Stimulated activated CD8-positive, alpha-beta memory T cell treated with anti-CD3 and anti-CD28 coated beads, Interleukin-12 subunit alpha, Interleukin-12 subunit beta, amount 100 ng/mL, for 24 hours (primary cell): ENCODE measurements around the gene ELMO1.

Source experiments
- DNase-seq: peaks from one replicate; pipeline ENCODE4 v3.0.0-alpha.2; 2020; ENCODE audit errors: extremely low read depth

ELMO1 gene

DNA sequence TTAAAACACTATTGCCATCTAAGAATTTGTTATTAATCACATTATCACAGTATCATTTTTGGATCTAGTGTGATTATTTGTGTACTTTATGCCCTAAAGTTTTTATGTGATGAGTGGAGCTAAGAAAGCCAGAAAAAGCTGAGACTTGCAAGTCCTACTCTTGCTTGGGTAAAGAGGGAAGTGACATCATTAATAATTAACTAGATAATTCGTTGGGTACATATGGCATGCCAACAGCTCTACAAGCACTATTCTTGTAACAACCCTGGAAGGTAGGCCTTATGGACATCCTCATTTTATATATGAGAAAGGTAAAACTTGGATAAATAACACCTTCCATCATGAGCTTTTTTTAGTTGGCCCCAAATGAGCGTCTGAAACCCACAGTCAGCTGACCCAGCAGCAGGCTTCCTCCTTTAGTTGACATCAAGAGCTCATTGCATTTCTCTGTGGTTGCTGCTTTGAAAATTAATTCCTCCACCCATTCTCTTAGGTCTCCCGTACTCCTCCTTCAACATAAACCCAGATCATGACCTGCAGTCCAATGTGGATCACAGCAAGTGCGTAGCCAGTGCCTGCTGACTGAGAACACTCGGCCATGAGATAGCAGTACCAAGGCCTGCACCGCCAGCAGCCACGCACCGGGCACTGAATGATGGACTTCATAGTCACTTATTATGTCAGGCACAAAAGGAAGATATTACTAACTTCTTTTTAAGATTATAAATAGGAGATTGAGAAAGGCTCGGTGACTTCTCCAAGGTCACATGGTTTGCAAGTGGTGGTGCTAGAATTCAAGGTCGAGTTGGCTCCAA is 432.4 kb downstream of the ELMO1 start:
- DNase-seq: no peak

DNA sequence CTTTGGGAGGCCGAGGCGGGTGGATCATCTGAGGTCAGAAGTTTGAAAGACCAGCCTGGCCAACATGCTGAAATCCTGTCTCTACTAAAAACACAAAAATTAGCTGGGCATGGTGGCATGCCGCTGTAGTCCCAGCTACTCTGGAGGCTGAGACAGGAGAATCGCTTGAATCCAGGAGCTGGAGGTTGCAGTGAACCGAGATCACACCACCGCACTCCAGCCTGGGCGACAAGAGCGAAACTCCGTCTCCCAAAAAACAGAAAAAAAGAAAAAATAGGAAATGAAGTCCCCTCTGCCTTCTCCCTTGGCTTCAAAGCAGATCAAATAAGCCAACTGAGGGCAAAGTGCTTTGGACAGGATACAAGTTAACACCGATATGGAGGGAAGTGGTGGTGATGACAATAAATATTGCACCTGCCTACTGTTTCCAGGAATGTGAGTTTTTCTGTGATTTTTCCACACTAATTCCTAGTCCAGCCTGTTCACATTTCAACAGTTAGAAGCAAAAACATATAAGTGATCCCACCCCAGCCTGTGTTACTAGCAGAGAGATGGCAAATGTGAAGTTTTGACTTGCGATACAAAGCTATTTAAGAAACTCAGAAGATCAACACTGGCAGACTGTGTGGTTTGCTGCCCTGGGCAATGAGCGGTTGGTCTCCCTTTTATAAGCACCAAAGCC is 433.2 kb downstream of the ELMO1 start:
- DNase-seq: no peak

DNA sequence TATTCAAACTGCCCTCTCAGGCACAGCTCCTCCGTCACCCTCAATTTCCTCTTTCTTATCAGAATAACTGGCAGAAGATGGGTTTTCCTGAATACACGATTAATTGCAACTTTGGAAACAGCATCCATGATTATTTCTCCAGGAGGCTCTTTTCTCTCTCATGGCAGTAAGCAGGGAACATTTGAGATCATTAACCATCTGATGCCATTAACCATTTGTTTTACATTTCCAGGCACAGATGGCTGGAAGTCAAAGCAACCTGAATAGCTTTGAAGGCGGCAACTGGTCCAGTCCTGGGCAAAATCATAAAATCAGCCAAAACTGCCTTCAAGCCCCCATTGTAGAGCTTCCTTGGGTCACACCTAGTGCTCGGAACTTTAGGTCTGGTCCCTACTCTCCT is 434.9 kb downstream of the ELMO1 start:
- DNase-seq: no peak

DNA sequence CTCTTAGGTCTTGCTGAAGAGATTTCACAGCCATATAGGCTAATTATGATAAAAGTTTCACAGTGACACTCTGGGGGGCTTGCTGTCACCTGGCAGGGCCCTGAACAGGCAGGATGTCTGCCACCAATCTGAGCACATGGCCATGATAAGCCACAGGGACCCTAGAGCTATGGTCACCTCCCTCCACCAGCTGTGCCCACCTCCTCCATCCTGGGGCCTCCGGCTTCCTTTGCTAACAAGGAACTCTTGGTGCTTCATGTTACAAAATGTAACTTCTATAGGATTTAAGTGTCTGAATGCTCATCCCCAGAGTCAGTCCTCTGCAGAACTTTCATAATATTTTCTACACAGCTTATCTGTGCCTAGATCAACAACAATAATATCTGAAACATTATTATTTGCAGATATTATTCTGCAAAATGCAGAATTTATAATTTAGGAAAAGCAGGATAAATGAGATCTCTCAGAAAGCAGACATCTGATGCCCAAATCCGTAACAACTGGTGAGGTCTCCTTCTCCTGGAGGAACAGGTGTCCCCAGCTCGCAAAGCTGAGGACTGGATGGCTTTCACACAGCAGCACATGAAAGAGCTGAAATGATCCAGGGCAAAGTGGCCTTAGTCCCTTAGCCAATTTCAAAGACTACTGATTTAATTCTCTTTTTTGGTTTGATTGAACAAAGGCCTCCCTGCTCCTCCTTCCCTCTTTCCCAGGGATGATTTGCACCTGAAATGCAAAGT is 437.3 kb downstream of the ELMO1 start:
- no peak for DNase-seq

DNA sequence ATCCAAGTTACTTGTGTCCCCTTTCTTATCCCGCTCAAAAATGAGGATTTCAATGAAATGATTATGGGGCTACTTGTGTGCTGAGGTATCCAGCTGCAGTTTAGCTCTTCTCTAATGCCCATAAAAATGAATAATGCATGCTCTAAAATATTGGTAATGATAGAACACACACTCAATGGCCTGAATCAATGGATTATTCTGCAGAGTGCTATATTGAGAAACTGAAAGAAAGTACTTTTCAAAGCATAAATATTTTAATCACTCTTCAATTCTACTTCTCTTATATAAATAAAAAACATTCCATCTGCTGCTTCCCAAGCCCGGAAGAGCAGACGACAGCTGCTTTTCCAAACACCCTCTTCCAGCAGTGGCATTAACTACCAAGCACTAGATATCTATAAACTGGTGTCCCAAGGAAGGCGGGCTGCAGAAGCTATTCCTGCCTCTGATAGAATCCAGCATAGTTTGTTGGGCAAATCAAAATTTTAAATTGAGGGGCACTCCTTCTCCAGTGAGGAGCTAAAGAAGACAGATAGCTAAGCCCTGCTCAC is 439.5 kb downstream of the ELMO1 start:
- no peak for DNase-seq

DNA sequence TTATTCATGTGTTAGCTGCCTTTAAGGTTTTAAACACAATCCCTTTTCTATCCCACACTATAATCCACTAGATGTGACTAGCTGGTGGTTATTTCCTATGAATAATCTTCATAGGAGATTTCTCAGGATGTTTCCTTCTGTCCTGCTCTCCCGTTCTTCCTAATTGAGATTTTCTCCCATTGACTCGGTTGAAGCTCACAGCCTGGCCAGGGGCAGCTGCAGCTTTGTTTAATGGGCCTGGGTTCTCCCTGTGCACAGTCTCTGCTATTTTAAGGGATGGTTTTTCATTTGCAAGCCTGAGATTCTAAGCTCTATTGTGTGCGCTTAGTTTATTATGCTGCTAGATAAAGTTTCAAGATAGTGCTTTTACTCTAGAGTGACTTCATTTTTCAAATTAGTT is 441.0 kb downstream of the ELMO1 start:
- DNase-seq: no peak

DNA sequence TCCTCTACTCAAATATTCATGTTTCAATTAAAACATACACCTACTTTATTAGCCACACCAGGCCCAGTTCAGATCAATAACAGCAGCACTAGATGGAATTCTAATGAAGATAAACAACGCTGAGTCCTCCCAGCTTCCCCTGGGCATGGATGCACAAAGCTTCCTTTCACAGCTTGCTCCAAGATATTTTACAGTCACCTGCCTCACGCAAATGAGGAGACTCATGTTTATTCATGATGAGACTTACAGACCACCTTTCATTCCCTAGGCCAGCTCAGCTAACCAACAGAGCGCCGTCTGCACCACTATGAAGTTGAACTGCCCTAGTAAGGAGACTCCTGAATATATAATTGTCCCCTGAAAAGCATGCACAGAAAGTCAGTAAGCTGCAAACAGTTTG is 441.4 kb downstream of the ELMO1 start:
- DNase-seq: no peak

DNA sequence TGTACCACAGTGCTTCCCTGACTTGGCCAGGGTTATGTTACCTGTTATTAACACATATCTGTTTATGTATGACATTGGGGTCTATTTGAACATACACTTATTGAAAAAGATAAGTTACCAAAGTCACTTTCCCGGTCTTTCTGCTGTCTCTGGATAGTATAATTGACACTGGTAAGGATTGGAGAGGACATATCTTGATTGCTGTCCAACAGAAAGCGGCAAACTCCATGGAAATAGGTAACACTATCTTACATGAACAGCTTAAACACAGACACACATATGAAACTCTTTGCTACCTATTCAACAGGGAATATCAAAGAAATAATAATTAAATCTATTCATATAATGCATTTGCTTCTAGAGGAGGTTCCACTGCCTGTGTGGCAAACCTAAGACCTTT is 441.9 kb downstream of the ELMO1 start:
- no peak for DNase-seq

DNA sequence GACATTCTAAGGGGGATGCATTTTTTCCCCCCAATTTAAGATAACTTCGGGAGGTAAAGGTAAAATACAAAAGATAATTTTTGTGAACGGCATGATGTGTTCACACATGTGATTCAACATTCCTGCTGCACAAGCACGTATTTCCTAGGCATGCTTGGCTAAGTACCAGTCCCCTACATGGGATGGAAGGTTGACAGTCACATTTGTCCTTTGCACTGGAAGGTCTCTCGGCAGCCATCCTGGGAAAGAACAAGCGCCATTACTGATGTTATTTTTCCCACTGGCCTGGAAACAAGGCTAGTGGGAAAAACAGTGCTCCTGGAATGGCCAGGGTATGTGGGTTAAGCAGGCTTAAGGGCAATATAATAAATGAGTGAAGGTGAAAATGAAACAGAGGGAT is 448.2 kb downstream of the ELMO1 start:
- no peak for DNase-seq

DNA sequence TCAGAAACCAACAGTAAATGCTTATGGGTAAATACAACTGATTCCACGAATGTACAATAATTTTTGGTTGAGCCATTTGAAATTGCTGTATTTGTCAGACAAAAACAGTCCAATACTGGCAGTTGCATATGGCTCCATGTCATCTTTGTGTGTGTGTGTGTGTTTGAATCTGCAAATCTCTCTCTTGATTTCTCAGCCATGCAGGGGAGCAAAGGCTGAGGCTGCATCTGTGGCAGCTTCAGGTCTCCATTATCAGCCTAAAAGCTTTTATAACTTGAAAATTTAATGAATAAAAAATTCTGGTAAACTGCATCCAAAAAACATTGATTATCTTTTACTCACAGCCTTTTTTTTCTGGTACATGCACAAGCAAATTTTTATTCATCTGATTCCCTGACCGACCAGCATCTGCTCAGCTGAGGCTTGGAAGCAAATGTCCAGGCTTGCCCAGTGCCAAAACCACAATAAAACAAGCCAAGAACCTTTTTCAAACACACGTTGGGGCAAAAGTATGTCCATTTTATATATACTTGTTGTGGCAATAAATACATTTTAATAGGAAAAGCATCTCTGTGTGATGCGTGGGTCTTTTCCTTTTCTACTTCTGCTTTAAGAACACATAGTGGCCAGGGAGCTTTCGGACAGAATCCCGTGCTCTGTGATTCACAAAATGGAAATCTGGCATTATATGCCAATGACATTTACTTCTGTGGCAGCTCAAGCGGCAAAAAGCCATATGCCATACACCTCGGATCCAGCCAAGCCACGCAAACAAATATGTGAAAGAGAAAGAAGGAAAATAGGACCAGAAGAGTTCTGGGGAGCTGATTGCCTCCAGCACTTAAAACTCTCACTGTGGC is 448.8 kb downstream of the ELMO1 start:
- no peak for DNase-seq

DNA sequence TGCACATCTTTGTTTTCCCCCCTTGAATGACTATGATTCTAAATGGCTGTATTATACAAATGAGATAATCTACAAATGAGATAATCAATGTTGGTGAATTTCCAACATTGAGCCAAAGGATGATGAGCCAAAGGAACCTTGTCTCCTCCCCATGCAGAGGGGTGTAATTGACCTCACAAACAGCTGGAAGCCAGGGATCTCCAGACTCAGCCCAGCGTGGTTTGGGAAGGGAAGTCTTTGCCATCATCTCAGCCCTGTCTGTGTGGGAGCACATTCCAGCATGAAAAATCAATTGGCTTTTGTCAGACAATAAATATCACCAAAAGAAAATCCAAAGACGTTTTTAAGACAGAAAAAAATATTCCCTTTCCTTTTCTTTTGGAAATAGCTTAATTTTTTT is 452.9 kb downstream of the ELMO1 start:
- DNase-seq: no peak

DNA sequence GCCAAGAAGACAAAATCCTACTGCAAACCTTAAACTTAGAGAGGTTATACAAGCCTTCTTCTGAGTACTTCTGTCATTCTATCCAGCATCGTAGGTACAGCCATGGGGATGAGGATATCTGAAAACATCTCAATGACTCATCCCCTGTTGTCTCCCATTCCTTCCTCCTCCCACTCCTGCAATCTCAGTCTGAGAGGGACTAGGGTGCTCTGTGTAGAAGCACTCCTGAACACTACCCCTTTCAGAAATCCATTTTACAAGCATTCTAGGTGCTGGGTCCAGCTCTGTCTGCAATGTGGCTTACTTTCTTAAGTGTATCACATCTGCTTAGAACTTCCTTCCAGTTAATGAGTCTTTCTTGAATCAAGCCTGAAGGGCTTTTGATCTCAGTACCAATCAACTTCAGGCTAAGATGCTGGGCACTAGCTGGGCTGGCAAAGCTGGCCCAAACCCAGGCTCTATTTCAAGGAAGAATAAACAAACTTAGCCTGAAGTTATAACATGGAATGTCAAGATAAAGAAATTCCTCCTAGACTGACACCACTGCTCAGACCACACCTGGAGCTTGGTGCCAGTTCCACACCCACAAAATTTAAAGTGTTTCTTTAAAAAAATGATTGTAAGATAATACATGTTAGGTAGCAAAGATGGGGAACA is 454.1 kb downstream of the ELMO1 start:
- DNase-seq: no peak

DNA sequence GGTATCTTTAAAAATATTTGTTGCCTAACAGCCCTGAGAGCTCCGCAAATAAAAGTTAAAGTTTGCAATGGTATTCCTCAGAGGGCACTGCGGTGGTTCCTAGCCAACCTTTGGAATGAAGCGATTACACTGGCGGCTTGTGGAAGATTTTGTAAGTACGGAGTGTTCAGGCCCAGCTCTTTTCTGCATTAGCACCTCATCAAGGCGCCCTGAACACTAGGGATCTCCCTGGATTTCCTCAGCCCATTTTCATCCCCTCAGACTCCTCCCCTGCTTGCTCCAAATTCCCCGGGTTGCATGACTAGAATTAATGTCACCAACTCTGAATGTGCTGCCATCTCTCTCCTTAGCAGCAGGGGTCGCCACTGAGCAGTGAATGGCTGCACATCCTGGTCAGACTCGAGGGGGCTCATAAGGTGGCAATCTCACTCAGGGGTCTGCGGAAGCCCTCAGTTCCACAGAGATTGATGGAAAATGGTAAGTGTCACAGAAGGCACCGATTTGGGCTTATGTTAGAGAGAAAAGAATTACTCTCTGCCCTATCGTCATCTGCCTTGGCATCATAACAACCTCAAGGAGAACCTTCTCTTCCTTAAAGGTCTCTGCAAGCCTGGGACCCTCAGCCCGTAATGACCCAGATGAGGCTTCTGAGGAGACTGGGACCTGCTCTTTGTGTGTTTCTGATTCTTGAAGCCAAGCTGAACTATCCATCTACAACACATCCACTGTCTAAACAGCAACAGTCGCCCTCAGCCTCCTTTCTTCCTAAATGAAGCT is 461.5 kb downstream of the ELMO1 start:
- peak; percentile 34 for DNase-seq

DNA sequence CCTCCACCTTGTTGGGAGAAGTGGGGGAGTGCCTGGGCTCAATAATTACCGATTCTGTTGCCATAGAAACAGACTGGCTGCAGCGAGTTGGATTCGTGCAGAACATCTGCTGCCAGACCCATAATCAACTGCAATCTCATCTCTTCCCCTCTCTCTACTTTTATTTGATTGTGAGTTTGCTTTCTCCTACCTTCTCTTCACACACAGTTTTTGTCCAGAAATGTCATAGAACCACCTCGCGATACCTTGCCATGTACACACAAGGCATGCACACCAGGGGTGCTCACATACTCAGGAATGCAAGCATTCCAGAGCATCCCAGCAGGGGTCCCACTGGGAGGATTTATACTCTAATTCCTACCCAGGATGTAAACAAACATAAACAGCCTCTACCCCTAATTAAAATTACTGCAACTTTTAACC is 462.1 kb downstream of the ELMO1 start:
- DNase-seq: no peak

DNA sequence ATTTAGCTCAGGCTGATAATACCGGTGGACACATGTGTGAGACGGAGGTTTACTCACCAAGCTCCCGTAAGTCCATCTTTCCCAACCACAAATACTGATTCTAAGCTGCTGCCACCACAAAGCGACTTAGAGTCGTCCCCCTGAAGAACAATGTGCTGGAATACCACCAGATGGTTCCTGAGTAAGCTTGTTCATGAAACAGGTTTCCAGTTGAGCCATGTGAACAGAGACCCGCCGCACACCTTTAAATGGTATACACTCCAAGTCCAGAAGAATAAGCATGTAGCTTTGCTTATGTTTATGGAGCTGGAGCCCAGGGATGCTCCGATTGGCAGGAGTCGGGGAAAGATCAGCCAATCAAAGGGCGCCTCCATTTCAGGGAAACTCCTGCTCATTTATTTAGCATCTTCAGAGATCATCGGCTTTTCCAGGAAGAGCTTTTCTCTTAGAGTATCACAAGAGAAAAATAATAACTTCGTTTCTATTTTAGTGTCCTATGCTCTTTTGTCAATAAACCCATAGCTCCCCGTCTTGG is 462.7 kb downstream of the ELMO1 start:
- no peak for DNase-seq

DNA sequence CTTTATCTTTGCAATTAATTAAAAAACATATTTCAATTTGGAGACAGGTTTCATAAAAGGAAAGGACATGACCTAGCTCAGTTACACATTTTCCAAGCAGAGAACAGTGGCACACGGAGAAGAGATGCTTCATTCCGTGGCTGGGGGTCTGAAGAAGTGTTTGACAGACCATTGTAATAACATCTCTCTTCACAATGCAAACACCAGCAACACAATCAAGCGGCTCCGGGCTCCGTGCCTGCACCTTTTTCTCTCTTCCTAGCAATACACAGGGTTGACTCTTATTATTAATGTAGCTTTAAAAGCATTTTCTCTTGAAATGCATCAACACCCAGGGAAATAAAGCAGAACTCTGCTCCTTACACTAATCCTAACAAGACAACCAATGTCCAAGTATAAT is 463.3 kb downstream of the ELMO1 start:
- no peak for DNase-seq

DNA sequence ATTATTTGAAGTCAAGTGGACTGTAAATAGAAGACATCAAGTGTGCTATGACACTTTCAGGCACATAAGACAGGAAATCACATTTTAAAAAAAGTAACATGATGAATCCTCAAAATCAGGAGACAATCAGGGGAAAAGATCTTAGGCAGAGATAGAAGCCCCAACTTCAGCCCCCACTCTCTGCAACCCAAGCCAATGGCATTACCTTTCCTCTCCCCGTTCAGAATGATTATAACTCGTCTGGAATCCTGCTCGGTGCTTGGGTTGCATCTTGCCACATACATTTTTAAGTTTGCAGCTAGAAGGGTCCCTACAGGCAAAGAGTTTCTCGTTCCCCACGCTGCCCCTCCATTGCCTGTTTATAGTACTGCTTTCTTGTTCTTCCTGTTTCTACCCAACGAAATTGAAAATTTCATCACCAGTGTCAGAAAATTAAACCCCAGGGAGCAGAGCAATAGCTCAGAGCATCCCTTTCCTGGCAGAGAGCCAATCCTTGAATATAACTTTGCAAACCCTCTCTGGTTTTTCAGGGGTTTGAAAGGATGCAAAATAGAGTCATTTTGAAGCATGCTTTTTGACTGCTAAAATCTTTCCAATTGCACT is 463.9 kb downstream of the ELMO1 start:
- DNase-seq: no peak

DNA sequence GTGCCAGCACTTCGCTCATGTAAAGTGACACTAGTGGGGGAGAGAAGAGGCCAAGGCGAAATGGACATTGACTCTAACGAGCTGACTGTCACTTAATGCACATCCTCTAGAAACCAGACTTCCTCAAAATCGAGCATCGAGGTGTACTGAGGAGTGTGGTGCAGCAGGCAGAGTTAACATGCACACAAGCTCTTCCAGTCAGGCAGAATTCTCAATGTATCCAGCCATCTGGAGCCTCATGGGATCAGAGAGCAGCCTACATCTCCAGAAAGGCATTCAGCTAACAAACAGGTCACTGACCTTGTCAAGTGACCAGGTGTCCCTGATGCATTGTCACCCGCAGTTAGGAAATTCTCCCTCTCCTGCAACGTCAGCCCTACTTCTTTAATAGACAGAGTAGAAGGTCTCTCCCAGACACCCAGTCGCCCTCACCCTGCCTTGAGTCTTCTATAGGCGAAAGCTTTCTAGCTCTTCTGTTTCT is 464.6 kb downstream of the ELMO1 start:
- no peak for DNase-seq

DNA sequence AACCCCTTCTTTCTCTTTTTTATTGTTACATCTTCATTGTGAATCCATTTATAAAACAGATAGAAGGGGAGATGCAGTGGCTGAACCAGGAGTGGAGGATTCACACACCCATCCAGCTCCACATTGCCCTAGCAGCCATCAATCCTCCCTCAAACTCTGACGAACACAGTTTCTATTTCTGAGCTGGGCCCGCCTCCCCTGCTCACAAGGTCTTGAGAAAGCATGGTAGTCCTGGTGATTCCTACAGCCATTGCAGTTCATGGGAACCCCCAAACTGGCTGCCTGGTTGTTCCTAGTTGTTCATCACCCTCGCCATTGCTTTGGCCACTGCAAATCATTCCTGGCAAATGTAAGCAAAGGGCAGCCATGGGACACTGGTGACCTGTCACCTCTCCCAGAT is 465.9 kb downstream of the ELMO1 start:
- DNase-seq: no peak
